GM12878 (cell line): ENCODE data around the gene CTIF. TPM values are rescaled to one million over a fixed set of nuclear protein-coding genes. Genes with fewer than 3 reads are reported as not detected.

ENCODE experiments used
- ATAC-seq: fragments of 200-7000 bp; cut with Tn5 transposase; 3 replicates; pipeline ENCODE4 v1.9.1; 2020; ENCODE audit warnings: mild to moderate bottlenecking, moderate library complexity
- BruUV-seq: library from RNA; stranded (reverse); fragments of 400-500 nt; replicated peaks from 2 replicates; lab custom pipeline; 2021; lab: Mats Ljungman, UMichigan
- CTCF ChIA-PET: fragments of 300-600 bp; sonication (Branson Sonifier 250); formaldehyde crosslinking; extraction: SDS; loops from one replicate; lab custom pipeline; 2021; ENCODE audit warnings: inconsistent platforms; lab: Yijun Ruan, JAX
- POLR2A ChIA-PET: fragments of 350-600 bp; formaldehyde crosslinking; extraction: SDS; loops from one replicate; lab custom pipeline; 2021; ENCODE audit warnings: inconsistent platforms; lab: Charles Lee
- RAD21 ChIA-PET: fragments of 300-600 bp; sonication (Branson Sonifier 250); formaldehyde crosslinking; loops from one replicate; lab custom pipeline; 2023; ENCODE audit warnings: antibody characterized with exemption; ENCODE audit not compliant: unreplicated experiment; lab: Charles Lee
- SMC1A ChIA-PET: fragments of 300-600 bp; sonication (Branson Sonifier 250); formaldehyde crosslinking; loops from one replicate; lab custom pipeline; 2023; ENCODE audit not compliant: unreplicated experiment, uncharacterized antibody; lab: Charles Lee
- DNase-seq: peaks from one replicate; pipeline ENCODE4 v3.0.0-alpha.2; 2011; ENCODE audit warnings: low read depth, low spot score
- FAIRE-seq: peaks from 3 replicates; lab custom pipeline; 2011; peaks lifted over from hg19 to GRCh38; lab: Jason Lieb, UNC
- H2AFZ ChIP-seq: 2 replicates; pipeline ENCODE4 v1.6.0; 2011; ENCODE audit warnings: low read depth, low read length, control low read depth; ENCODE audit not compliant: control insufficient read depth
- H3K27ac ChIP-seq: 2 replicates; pipeline ENCODE4 v1.5.1; 2011; ENCODE audit warnings: control low read depth; ENCODE audit not compliant: control insufficient read depth, insufficient read depth
- H3K27me3 ChIP-seq, 2 experiments: replicated peaks in 1 of 2; 2 replicates each; pipeline versions ENCODE4 v1.6.0 to v1.6.1; 2011; ENCODE audit warnings: low read length in 1 of 2; ENCODE audit not compliant: control insufficient read depth in 2 of 2, insufficient read depth in 2 of 2
- H3K36me3 ChIP-seq, 2 experiments: 2 replicates each; pipeline ENCODE4 v1.5.1; 2011; ENCODE audit warnings: low read length in 1 of 2; ENCODE audit not compliant: control insufficient read depth in 2 of 2, insufficient read depth in 2 of 2
- H3K4me1 ChIP-seq: 2 replicates; pipeline ENCODE4 v1.6.1; 2011; ENCODE audit warnings: mild to moderate bottlenecking, low read length, moderate library complexity, mixed read lengths; ENCODE audit not compliant: control insufficient read depth, insufficient read depth
- H3K4me2 ChIP-seq: 2 replicates; pipeline ENCODE4 v1.6.0; 2011; ENCODE audit warnings: control low read depth; ENCODE audit not compliant: control insufficient read depth, insufficient read depth
- H3K4me3 ChIP-seq: fragments of 200-600 bp; sonication (generic); 2 replicates; pipeline ENCODE4 v1.5.1; 2016
- H3K79me2 ChIP-seq: 2 replicates; pipeline ENCODE4 v1.6.0; 2011; ENCODE audit warnings: low read length; ENCODE audit not compliant: control insufficient read depth, insufficient read depth
- H3K9ac ChIP-seq: 2 replicates; pipeline ENCODE4 v1.8.0; 2011; ENCODE audit warnings: low read length, control low read depth, mixed read lengths; ENCODE audit not compliant: control insufficient read depth, insufficient read depth
- H3K9me3 ChIP-seq: replicated peaks from 3 replicates; pipeline ENCODE4 v1.5.1; 2011; ENCODE audit warnings: mild to moderate bottlenecking, low read length; ENCODE audit not compliant: control insufficient read depth, insufficient read depth
- H4K20me1 ChIP-seq: 2 replicates; pipeline ENCODE4 v1.6.0; 2011; ENCODE audit not compliant: control insufficient read depth, insufficient read depth
- BMI1 ChIP-seq: fragments of 450-650 bp; IDR thresholded peaks from 2 replicates; pipeline ENCODE4 v1.6.1; 2016; ENCODE audit warnings: mild to moderate bottlenecking, moderate library complexity, borderline replicate concordance
- IKZF2 ChIP-seq, 2 experiments: fragments of 450-650 bp; IDR thresholded peaks; 2 replicates each; pipeline ENCODE4 v1.6.1; 2017; ENCODE audit warnings: mild to moderate bottlenecking in 2 of 2, moderate library complexity in 2 of 2
- LARP7 ChIP-seq: fragments of 450-650 bp; IDR thresholded peaks from 2 replicates; pipeline ENCODE4 v1.6.1; 2017; ENCODE audit warnings: mild to moderate bottlenecking
- MEF2A ChIP-seq: IDR thresholded peaks from 2 replicates; pipeline ENCODE4 v1.6.1; 2011; ENCODE audit warnings: low read depth, mild to moderate bottlenecking, low read length, moderate library complexity; ENCODE audit not compliant: insufficient read depth
- MYB ChIP-seq: fragments of 150-350 bp; IDR thresholded peaks from 2 replicates; pipeline ENCODE4 v1.6.1; 2014; ENCODE audit warnings: mild to moderate bottlenecking, low read depth, low read length, borderline replicate concordance
- RB1 ChIP-seq: fragments of 450-650 bp; formaldehyde crosslinking; IDR thresholded peaks from 2 replicates; pipeline ENCODE4 v1.6.1; 2017; ENCODE audit warnings: mild to moderate bottlenecking, borderline replicate concordance
- RBBP5 ChIP-seq: fragments of 200-600 bp; sonication (generic); conservative IDR thresholded peaks from 2 replicates; pipeline ENCODE4 v1.6.1; 2016
- SMAD5 ChIP-seq: IDR thresholded peaks from 2 replicates; pipeline ENCODE4 v1.6.1; 2016; ENCODE audit warnings: antibody characterized with exemption, low read depth
- WGBS: methylation state at CpG from one replicate; pipeline ENCODE4 v1.1.6; 2016; ENCODE audit warnings: low lambda C conversion rate; ENCODE audit not compliant: insufficient replicate concordance, insufficient coverage; ENCODE audit errors: missing lambda C conversion rate; 5-methylcytosine and 5-hydroxymethylcytosine counted together
- in situ Hi-C: fragments of 300-500 bp; cut with MboI; formaldehyde crosslinking; loops from 9 replicates; pipeline ENCODE4 v1.14.3; 2018; ENCODE audit warnings: mixed read lengths
- intact Hi-C: fragments of 100-400 bp; cut with micrococcal nuclease; formaldehyde crosslinking; loops from one replicate; pipeline ENCODE4 v1.14.2; 2022; ENCODE audit not compliant: unreplicated experiment
- polyA plus RNA-seq, 11 experiments: library from polyadenylated mRNA; depleted of rRNA in 4 of 11; unstranded in 6 of 11; stranded (reverse) in 5 of 11; fragments of >200 nt; fragmentation: Nextera tagmentation in 4 of 11; fragmentation: Illumina TruSeq in 1 of 11; extraction: Ambion mirVana in 4 of 11; extraction: Trizol in 1 of 11; gene quantifications; 1 replicate in 1 of 11; 2 replicates in 10 of 11; pipeline versions ENCODE4 v1.2.1 to v1.2.3, GENCODE V29; 2011 to 2016; ENCODE audit warnings: inconsistent platforms in 2 of 11, missing spikeins in 2 of 11, low read depth in 1 of 11
- total RNA-seq, 4 experiments: library from RNA; depleted of rRNA in 3 of 4; stranded (reverse); fragments of >200 nt in 3 of 4; fragmentation: Illumina TruSeq in 1 of 4; extraction: Trizol in 1 of 4; gene quantifications; 2 replicates each; pipeline versions ENCODE4 v1.2.1 to v1.2.3, GENCODE V29; 2013 to 2021
- TF ChIP-seq, protein P1 (sequence below): IDR thresholded peaks from 2 replicates; pipeline ENCODE4 v1.6.1; 2011; ENCODE audit warnings: low read depth, mild to moderate bottlenecking, low read length, moderate library complexity, borderline replicate concordance; ENCODE audit errors: extremely low read depth
- TF ChIP-seq, protein P2 (sequence below): fragments of 450-650 bp; IDR thresholded peaks from 2 replicates; pipeline ENCODE4 v1.6.1; 2017; ENCODE audit warnings: mild to moderate bottlenecking, low read depth, inconsistent platforms; ENCODE audit not compliant: poor library complexity, severe bottlenecking
- TF ChIP-seq, protein P3 (sequence below): fragments of 450-650 bp; formaldehyde crosslinking; IDR thresholded peaks from 2 replicates; pipeline ENCODE4 v1.4.0; 2020; ENCODE audit warnings: mild to moderate bottlenecking, moderate library complexity
- TF ChIP-seq, protein P4 (sequence below): fragments of 450-650 bp; IDR thresholded peaks from 2 replicates; pipeline ENCODE4 v1.6.1; 2016; ENCODE audit warnings: mild to moderate bottlenecking

CTIF gene
- total and polyA plus RNA-seq, 10 of the 15 experiments (the other 5 are each of a cell fraction or from before 2014, with no cell fraction given), result 0.06 to 11.6 (median 2.5) TPM

DNA sequence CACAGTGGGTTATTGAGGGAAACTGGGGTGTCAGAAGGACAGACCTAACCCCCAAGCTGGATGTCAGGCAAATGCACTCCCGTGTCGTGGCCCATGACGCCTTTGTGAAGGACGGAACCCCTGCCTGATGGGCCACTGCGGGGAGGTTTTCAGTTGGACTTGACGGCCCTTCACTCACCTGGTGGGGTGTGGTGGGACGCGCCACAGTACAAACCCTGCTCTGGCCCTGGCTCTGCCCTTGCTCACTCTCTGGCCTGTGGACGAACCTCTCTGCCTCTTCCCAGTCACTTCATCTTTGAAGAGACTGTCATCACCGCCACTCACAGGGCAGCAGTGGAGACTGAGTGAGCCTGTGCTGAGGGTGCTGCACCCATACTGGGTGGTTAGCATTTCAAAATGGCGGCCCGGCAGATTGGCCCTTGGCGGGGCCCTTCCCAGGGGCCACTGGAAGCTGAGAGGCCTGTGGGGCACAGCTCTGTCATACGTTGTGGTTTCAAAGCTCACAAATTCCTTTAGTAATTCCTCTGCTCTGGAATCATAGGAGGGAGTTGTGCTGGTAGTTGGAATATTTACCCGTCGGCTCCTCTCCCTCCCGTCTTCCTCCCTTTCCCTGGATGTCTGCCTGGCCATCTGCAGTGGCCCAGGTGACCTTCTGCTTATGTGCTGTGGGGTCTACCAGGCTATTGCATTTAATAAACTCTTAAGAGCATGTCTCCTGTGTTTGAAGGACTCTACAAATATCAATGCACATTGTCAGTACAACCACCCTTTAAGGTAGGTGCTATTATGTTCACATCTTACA is 200.6 kb downstream of the CTIF start:
- no peak for FAIRE-seq
- 87% methylated on average over 17 of the region's 17 CpGs for WGBS
- CTCF ChIA-PET, result interaction anchor here (1.2 kb wide), 1 partner anchor 440 kb away, joined by 4 read pairs; no protein-coding TSS in a partner anchor
- Histone ChIP-seq H3K27ac (no peak overlapping the region), H3K27me3 (no peaks in the 10 kb centered on the region), H3K9me3 (no peaks in the 10 kb centered on the region), H3K9ac (no peak overlapping the region), H3K36me3 (no peaks in the 10 kb centered on the region; a peak in 1 of 4 replicates), H4K20me1 (no peaks in the 10 kb centered on the region), H3K4me1 (no peaks in the 10 kb centered on the region), H3K4me3 (no peak overlapping the region), H2AFZ (no peak overlapping the region), H3K79me2 (no peaks in the 10 kb centered on the region), H3K4me2 (no peak overlapping the region)
- SMC1A ChIA-PET, result no interaction called here
- no peak for ATAC-seq
- intact Hi-C loops, result no loop called here
- in situ Hi-C loops, result no loop called here
- RAD21 ChIA-PET, result no interaction called here
- BruUV-seq, result no TSS peak
- DNase-seq, result no peak
- POLR2A ChIA-PET, result no interaction called here
- TF ChIP-seq MEF2A (no peak), IKZF2 (IDR thresholded peaks at IDR 0.05) (no peak), BMI1 (no peak), LARP7 (no peak), RB1 (no peak), MYB (no peak), RBBP5 (no peak), SMAD5 (no peak)
- TF ChIP-seq, protein P1, sequence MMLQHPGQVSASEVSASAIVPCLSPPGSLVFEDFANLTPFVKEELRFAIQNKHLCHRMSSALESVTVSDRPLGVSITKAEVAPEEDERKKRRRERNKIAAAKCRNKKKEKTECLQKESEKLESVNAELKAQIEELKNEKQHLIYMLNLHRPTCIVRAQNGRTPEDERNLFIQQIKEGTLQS, result no peak
- TF ChIP-seq, protein P2, sequence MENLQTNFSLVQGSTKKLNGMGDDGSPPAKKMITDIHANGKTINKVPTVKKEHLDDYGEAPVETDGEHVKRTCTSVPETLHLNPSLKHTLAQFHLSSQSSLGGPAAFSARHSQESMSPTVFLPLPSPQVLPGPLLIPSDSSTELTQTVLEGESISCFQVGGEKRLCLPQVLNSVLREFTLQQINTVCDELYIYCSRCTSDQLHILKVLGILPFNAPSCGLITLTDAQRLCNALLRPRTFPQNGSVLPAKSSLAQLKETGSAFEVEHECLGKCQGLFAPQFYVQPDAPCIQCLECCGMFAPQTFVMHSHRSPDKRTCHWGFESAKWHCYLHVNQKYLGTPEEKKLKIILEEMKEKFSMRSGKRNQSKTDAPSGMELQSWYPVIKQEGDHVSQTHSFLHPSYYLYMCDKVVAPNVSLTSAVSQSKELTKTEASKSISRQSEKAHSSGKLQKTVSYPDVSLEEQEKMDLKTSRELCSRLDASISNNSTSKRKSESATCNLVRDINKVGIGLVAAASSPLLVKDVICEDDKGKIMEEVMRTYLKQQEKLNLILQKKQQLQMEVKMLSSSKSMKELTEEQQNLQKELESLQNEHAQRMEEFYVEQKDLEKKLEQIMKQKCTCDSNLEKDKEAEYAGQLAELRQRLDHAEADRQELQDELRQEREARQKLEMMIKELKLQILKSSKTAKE, result no peak
- TF ChIP-seq, protein P3, sequence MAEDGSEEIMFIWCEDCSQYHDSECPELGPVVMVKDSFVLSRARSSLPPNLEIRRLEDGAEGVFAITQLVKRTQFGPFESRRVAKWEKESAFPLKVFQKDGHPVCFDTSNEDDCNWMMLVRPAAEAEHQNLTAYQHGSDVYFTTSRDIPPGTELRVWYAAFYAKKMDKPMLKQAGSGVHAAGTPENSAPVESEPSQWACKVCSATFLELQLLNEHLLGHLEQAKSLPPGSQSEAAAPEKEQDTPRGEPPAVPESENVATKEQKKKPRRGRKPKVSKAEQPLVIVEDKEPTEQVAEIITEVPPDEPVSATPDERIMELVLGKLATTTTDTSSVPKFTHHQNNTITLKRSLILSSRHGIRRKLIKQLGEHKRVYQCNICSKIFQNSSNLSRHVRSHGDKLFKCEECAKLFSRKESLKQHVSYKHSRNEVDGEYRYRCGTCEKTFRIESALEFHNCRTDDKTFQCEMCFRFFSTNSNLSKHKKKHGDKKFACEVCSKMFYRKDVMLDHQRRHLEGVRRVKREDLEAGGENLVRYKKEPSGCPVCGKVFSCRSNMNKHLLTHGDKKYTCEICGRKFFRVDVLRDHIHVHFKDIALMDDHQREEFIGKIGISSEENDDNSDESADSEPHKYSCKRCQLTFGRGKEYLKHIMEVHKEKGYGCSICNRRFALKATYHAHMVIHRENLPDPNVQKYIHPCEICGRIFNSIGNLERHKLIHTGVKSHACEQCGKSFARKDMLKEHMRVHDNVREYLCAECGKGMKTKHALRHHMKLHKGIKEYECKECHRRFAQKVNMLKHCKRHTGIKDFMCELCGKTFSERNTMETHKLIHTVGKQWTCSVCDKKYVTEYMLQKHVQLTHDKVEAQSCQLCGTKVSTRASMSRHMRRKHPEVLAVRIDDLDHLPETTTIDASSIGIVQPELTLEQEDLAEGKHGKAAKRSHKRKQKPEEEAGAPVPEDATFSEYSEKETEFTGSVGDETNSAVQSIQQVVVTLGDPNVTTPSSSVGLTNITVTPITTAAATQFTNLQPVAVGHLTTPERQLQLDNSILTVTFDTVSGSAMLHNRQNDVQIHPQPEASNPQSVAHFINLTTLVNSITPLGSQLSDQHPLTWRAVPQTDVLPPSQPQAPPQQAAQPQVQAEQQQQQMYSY (CRISPR knock-in tag), result no peak
- TF ChIP-seq, protein P4, sequence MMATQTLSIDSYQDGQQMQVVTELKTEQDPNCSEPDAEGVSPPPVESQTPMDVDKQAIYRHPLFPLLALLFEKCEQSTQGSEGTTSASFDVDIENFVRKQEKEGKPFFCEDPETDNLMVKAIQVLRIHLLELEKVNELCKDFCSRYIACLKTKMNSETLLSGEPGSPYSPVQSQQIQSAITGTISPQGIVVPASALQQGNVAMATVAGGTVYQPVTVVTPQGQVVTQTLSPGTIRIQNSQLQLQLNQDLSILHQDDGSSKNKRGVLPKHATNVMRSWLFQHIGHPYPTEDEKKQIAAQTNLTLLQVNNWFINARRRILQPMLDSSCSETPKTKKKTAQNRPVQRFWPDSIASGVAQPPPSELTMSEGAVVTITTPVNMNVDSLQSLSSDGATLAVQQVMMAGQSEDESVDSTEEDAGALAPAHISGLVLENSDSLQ, result no peak
